ENCODE measurements around the gene MAGI1. TPM values are rescaled to one million over a fixed set of nuclear protein-coding genes. Genes with fewer than 3 reads are reported as not detected.

The MAGI1 gene
- total RNA-seq, 1 experiment from 2014 or later, result 0.93 TPM

GRCh38 chr3:65972765-65973164, 66.0 kb downstream of the MAGI1 start:
- no peak for DNase-seq (ENCODE audit: low spot score)

- no peak for DNase-seq (ENCODE audit: low spot score)
These were observed 67.1 kb downstream of the MAGI1 start for GRCh38 chr3:65971293-65972252.

DNA sequence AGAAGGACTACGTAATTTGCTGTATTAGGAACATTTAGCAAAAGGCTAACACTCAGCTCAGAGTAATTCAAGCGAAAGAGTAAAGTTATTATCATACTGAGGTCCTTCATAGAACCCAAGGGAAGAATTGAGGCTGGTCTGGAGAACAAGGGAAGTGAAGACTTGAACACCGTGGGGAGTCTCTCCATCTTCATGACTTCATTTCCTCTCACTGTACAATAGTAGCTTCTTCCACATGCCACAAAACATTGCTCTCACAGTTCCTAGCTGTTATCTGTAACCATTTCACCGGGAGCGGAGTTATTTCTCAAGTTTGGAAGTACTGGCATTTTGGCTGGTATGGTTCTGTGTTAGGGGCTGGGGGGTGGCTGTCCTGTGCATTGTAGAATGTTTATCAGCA, 69.7 kb downstream of the MAGI1 start:
- no peak for DNase-seq (ENCODE audit: low spot score)

DNA sequence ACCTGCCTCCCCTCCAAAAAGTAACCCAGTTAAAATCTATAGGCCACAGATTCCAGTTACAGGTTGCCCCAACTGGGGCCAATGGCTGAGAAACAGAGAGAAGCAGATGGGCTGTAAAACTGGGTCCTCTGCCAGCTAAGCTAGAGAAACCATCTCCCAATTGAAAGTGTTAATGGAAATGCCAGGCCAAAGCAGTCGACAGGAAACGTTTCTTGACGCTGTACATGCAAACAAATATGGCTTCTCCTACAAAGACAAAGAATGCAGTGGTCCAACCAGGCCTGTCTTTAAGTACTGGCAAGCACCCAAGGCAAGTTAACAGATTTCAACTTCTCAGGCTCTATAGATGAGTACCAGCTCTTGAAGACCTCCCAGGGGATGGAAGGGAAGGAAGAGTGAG, 71.3 kb downstream of the MAGI1 start:
- DNase-seq (ENCODE audit: low spot score), result no peak

- DNase-seq (ENCODE audit: low spot score), result no peak
These were observed 73.9 kb downstream of the MAGI1 start for GRCh38 chr3:65964838-65965237.

DNA sequence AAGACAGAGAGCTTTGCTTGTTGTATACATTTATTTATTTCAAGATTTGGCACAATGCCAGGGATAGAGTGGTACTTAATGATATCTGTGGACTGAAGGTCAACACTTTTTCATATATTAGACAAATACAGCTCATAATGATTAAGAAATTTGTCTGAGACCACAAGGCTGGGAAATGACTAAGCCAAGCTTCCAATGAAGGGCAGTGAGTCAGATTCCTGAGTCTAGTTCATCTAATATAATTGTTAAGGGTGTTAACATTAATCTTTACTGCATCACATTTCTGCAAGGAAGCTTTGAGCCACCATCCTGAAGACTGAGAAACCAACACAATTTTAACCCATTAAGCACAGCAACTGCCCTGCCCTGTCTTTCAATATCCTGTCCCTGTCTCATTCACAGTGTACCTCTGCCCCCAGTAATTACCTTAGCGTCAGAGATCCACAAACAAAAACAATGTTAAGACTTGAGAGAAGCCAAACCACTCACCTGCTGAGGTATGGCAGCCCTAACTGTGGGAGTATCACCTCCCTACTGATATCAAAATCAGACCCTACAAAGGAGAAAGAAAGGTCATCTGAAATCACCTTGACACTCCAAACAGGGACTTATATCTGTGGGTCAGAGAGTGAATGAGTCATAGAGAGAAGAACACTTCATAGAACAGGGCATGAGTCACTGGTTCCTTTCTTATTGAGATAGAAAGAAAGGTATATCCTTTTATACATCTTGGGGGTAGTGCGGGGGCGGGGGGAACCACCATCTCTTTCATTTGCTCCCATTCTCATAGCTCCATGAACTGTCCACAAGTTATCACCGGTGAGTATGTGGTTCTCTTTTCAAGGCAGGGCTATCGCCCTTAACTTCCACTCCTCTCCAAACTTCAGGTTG, 74.7 kb downstream of the MAGI1 start:
- peak; percentile 14 for DNase-seq (ENCODE audit: low spot score)

DNA sequence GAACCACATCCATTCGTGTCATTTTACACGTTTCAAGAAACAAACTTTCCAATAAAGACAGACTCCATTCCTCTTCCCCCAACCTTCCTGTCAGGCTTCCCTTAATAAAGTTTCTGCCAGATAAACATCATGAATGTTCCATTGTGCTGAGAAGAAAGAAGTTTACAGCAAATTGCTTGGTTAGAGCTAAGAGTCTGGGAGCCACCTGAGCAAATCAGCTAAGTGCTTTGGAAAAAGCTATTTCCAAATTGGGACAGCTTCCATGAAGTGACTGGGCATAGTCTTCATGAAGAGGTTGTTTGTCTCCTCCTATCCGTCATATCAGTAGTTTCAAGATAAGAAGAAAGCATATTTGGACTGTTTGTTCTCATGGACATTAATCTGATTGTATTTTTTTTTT, 77.0 kb downstream of the MAGI1 start:
- DNase-seq (ENCODE audit: low spot score), result no peak

- no peak for DNase-seq (ENCODE audit: low spot score)
These were observed 77.6 kb downstream of the MAGI1 start for GRCh38 chr3:65961128-65961527.

DNA sequence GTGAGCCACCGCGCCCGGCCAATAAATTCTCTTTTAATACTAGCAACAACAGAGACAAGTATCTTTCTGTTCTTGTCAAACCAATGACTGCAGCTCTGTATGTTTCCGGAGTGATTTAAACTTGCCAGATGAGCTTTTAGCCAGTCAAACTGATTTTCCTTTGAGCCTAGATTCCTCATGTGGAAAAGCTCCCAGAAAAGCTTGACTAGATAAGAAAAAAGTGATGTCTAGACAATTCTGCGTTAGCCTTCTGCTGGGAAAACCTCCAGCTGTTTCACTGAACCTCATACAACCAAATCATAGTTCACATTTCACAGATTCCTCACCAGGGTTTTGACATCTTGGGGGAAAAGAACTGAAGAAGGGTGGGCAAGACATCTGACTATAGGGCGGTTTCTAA, 78.6 kb downstream of the MAGI1 start:
- DNase-seq (ENCODE audit: low spot score), result no peak

GRCh38 chr3:65958216-65958615, 80.5 kb downstream of the MAGI1 start:
- no peak for DNase-seq (ENCODE audit: low spot score)

GRCh38 chr3:65955792-65956477, 82.8 kb downstream of the MAGI1 start:
- DNase-seq (ENCODE audit: low spot score), result no peak

DNA sequence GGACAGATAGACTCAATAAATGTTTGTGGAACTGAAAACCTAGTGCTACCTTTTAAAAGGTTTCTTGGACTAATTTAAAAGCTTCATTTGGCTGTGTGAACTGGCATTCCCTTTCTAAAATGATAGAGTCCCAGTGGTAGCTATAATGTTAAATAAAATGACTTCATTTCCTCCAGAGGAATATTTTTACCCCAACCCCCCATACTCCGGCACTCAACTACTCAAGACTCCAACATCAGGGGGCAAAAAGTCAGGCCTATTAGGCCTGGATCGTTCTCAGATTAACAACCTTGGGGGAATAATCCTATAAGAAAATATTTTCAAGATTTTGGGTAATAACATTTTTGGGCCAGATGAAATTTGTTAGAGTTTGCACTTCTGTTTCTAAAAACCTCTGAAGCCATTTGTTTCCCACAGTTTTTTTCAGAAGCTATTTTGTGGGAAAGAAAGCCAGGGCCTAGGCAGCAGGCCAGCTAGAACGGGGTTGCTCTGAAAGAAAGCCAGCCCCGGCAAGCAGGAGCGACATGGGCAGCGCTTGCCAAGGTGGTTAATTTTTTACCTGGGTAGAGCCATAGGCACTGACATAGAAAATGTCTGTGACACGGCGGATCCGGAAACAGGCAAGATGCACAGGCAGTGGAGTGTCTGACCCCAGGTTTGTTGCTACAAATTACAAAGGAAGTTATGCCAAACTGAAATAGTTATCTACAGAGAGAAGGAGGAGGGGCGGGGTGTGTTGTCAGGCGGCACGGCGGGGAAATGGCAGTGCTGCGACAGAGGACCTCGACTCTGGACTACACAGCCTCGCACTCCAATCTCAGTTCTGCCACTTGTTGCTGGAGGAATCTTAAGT, 84.6 kb downstream of the MAGI1 start:
- no peak for DNase-seq (ENCODE audit: low spot score)

- no peak for DNase-seq (ENCODE audit: low spot score)
These were observed 85.4 kb downstream of the MAGI1 start for GRCh38 chr3:65953301-65953812.

DNA sequence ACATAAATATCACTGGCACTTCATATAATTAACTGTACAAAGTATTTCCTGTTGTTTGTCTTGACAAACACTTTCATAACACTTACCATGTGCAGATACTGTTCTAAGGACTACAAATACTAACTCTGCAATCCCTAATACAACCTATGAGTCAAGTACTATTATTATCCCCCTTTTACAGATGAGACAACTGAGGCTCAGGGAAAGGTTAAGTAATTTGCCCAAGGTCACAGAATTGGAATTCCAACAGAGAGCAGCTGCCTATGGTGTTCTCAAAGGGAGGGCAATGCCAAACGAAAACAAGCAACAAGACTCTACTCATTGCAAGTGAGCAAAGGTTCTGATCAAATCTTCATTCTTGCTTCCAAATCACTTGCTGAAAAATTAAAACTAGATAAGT, 85.9 kb downstream of the MAGI1 start:
- no peak for DNase-seq (ENCODE audit: low spot score)

GRCh38 chr3:65951836-65952505, 86.7 kb downstream of the MAGI1 start:
- DNase-seq (ENCODE audit: low spot score), result no peak

- DNase-seq (ENCODE audit: low spot score), result no peak
These were observed 88.1 kb downstream of the MAGI1 start for GRCh38 chr3:65950340-65951326.

DNA sequence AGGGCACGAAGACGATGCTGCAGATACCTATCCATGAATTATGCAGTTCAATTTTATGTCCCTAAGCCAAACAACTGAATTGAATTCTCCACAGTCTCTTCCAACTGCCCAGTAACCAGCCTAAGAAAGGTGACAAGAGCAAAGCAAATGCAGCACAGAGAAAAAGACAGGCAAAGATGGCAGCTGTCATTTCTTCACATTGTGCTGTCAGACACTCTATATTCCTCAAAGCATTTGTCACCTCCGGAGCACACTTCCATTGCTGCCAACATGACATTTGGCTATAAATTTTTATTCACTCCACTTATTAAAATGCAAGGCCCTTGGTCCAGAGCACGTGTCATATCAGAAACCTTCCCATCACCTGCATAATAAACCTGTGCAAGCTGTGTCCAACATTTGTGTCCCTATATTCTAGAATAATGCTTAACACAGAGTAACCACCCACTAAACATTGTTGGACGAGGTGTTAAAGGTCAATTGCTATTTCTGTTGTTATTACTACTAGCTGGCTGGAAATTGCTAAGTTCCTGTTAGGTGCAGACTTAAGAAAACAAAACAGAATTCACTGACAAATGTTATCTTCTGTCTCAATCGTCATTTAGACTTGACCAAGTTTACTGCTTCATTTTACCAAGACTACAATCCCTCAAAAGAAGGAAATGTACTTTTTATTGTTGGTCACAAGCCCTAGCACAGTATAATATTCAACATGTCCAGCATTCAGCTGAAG, 89.7 kb downstream of the MAGI1 start:
- no peak for DNase-seq (ENCODE audit: low spot score)

DNA sequence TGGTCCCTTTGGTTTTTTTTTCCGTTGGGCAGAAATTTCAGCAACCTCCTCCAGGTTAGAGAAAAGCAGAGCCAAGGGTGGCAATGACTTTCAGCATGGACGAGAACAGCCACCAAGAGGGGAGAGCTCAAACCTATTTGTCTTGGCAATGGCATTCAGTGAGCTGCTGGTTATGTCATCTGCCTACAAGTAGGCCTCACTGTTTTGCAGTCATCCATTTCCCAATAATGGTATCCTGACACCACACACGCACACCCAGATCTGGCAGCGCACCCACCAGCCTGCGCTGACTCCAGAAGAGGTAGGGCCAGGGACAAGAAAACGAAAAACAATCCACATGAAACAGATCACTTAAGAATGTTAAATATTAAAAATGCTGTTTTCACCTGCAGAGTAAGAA, 92.3 kb downstream of the MAGI1 start:
- DNase-seq (ENCODE audit: low spot score), result no peak

Measured in H4 (cell line).